ENCODE results near the gene GLI2.

The GLI2 gene

GRCh38 chr2:120735746-120736170 lies at the start of gene GLI2:
Gene GLI2, plus strand, starts transcription at chr2:120735868. Its CDS starts 61,453 bp downstream, at chr2:120797321.
- no peak for DNase-seq

- DNase-seq = no peak
Observed at GRCh38 chr2:120685974-120686297, 49.7 kb upstream of the GLI2 start.

- no peak for DNase-seq
Observed at GRCh38 chr2:120686511-120687168, 49.0 kb upstream of the GLI2 start.

- DNase-seq = no peak
Observed at GRCh38 chr2:120687210-120687609, 48.5 kb upstream of the GLI2 start.

- no peak for DNase-seq
Observed at GRCh38 chr2:120690521-120690920, 45.1 kb upstream of the GLI2 start.

- no peak for DNase-seq
Observed at GRCh38 chr2:120691410-120691809, 44.3 kb upstream of the GLI2 start.

- no peak for DNase-seq
Observed at GRCh38 chr2:120692691-120693090, 43.0 kb upstream of the GLI2 start.

GRCh38 chr2:120693121-120693520 lies 42.5 kb upstream of the GLI2 start:
- DNase-seq = no peak

GRCh38 chr2:120694034-120694433 lies 41.6 kb upstream of the GLI2 start:
- DNase-seq = no peak

GRCh38 chr2:120697471-120697870 lies 38.2 kb upstream of the GLI2 start:
- no peak for DNase-seq

GRCh38 chr2:120699292-120699691 lies 36.4 kb upstream of the GLI2 start:
- no peak for DNase-seq

GRCh38 chr2:120700659-120701058 lies 35.0 kb upstream of the GLI2 start:
- no peak for DNase-seq

- no peak for DNase-seq
Observed at GRCh38 chr2:120701096-120701495, 34.6 kb upstream of the GLI2 start.

- DNase-seq = no peak
Observed at GRCh38 chr2:120701499-120701898, 34.2 kb upstream of the GLI2 start.

GRCh38 chr2:120702061-120702460 lies 33.6 kb upstream of the GLI2 start:
- no peak for DNase-seq

GRCh38 chr2:120702801-120703200 lies 32.9 kb upstream of the GLI2 start:
- DNase-seq = no peak

GRCh38 chr2:120703330-120703994 lies 32.2 kb upstream of the GLI2 start:
- DNase-seq = no peak

GRCh38 chr2:120704696-120705095 lies 31.0 kb upstream of the GLI2 start:
- no peak for DNase-seq

GRCh38 chr2:120707816-120708215 lies 27.9 kb upstream of the GLI2 start:
- DNase-seq = no peak

- no peak for DNase-seq
Observed at GRCh38 chr2:120708944-120709607, 26.6 kb upstream of the GLI2 start.

GRCh38 chr2:120709608-120710041 lies 26.0 kb upstream of the GLI2 start:
- DNase-seq = no peak

GRCh38 chr2:120710256-120710655 lies 25.4 kb upstream of the GLI2 start:
- no peak for DNase-seq

- DNase-seq = no peak
Observed at GRCh38 chr2:120711694-120712093, 24.0 kb upstream of the GLI2 start.

- no peak for DNase-seq
Observed at GRCh38 chr2:120712180-120712681, 23.4 kb upstream of the GLI2 start.

All from stimulated activated naive CD4-positive, alpha-beta T cell (primary cell).